ENCODE measurements around the gene FRMD4A. TPM values are rescaled to one million over a fixed set of nuclear protein-coding genes. Genes with fewer than 3 reads are reported as not detected.

Gene FRMD4A
- total and polyA plus RNA-seq, 2 experiments from 2014 or later, result 11.9 to 17.5 TPM

DNA sequence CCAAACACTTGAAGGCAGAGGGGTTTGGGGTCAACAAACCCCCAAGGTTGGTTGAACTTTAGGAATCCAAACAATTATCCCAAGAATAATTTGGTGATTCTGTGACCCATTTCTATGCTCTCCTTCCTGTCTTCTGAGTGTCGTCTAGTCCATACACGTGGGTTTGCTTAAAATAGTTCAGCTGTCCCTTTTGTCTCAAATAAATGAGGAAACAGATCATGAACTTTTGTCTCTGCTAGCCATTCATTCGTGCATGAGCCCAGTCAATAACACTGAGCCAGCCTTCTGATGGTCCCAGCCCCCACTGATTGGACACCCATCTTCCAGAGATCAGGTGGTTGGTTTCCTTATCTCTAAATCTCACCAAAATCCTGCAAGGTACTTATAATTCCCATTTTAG is 488.6 kb downstream of the FRMD4A start:
- TF ChIP-seq EZH2 (IDR thresholded peaks at IDR 0.05; ENCODE audit: insufficient read depth, poor library complexity, severe bottlenecking) (no peak), EZH2phosphoT487 (IDR thresholded peaks at IDR 0.05; ENCODE audit: insufficient read depth, low read depth) (no peak)
- no peak overlapping the region for H3K9ac ChIP-seq

DNA sequence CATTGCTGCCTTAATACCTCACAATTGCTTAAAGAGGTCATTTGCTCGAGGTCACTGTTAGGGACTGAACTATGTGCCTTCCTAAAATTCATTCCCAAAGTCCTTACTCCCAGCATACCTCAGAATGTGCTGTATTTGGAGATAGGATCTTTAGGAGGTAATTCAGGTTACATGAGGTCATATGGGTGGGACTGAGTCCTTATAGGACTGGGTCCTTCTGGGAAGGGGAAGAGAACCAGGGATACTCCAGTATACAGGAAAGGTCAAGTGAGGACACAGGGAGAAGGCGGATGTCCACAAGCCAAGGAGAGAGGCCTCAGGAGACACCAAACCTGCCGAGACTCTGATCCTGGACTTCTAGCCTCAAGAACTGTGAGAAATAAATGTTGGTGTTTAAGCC is 490.7 kb downstream of the FRMD4A start:
- Histone ChIP-seq H3K79me2 (ENCODE audit: insufficient read depth) (peaks cover 93% of the 10 kb centered on the region), H3K36me3 (ENCODE audit: low read depth) (no peaks in the 10 kb centered on the region), H3K27ac (peak overlapping the region; percentile 65), H3K9ac (peak overlapping the region; percentile 52), H3K27me3 (replicated peaks; ENCODE audit: insufficient read depth) (no peaks in the 10 kb centered on the region), H3K4me1 (ENCODE audit: insufficient read depth) (peaks cover 13% of the 10 kb centered on the region), H3K9me2 (ENCODE audit: insufficient read depth) (no peaks in the 10 kb centered on the region), H3K4me3 (no peak overlapping the region), H3K4me2 (ENCODE audit: unreplicated experiment) (peak overlapping the region; percentile 15), H3F3A (ENCODE audit: insufficient read depth) (peaks cover 4% of the 10 kb centered on the region; the same call in 1 of the 2 replicates), H4K20me1 (ENCODE audit: insufficient read depth) (no peaks in the 10 kb centered on the region), H2AFZ (no peak overlapping the region), H3K9me3 (ENCODE audit: low read depth) (no peaks in the 10 kb centered on the region)
- WGBS, 2 experiments (ENCODE audit: low coverage in 1 of 2, low lambda C conversion rate in 2 of 2, missing lambda C conversion rate in 2 of 2), result 90 to 94% methylated on average over 3 of the region's 3 CpGs
- in situ Hi-C loops (cut with MboI), result no loop called here
- DNase-seq, result peak; percentile 8
- TF ChIP-seq EZH2 (IDR thresholded peaks at IDR 0.05; ENCODE audit: insufficient read depth, poor library complexity, severe bottlenecking) (no peak), EZH2phosphoT487 (IDR thresholded peaks at IDR 0.05; ENCODE audit: insufficient read depth, low read depth) (no peak)

More for the DNA sequence above, 488.6 kb downstream of the FRMD4A start:
- no peaks in the 10 kb centered on the region for H4K20me1 ChIP-seq (ENCODE audit: insufficient read depth)
- no peaks in the 10 kb centered on the region for H3K36me3 ChIP-seq (ENCODE audit: low read depth)
- no peaks in the 10 kb centered on the region for H3K9me3 ChIP-seq (ENCODE audit: low read depth)
- peaks cover 4% of the 10 kb centered on the region; the same call in 1 of the 2 replicates for H3F3A ChIP-seq (ENCODE audit: insufficient read depth)
- H3K4me3 ChIP-seq, result no peak overlapping the region
- no peak overlapping the region for H3K27ac ChIP-seq
- 98 to 99% methylated on average over 3 of the region's 3 CpGs for WGBS, 2 experiments (ENCODE audit: low coverage in 1 of 2, low lambda C conversion rate in 2 of 2, missing lambda C conversion rate in 2 of 2)
- in situ Hi-C loops (cut with MboI), result no loop called here
- H3K4me1 ChIP-seq (ENCODE audit: insufficient read depth), result peaks cover 13% of the 10 kb centered on the region
- no peak for DNase-seq
- H3K27me3 ChIP-seq (replicated peaks; ENCODE audit: insufficient read depth), result no peaks in the 10 kb centered on the region
- H3K4me2 ChIP-seq (ENCODE audit: unreplicated experiment), result no peak overlapping the region
- no peak overlapping the region for H2AFZ ChIP-seq
- peaks cover 96% of the 10 kb centered on the region for H3K79me2 ChIP-seq (ENCODE audit: insufficient read depth)
- no peaks in the 10 kb centered on the region for H3K9me2 ChIP-seq (ENCODE audit: insufficient read depth)

DNA sequence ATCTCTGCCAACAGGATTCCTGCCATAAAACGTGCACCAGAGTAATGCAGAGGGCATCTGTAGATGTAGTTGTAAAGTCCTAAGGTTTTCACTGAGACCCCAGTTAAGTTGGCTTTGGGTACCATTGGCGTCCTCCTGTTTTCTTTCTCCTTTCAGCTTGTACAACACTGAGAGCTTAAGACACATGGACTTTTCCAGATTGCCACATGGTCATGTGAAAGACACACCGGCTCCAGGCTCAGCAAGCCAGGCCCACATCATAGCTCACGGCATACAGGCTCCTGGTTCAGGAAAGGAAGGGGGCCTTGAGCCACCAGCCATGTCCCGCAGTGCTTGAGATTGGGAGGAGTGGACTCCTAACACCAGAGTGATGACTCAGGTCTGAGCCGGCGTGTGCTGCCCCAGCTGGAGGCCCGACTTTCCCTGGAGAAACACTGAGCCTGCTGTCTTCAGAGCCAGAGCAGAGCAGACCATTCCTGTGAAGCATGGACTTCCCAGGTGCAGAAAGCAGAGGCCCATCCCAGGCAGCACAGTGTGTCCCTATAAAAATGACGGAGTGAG is 491.2 kb downstream of the FRMD4A start:
- Histone ChIP-seq H3K4me1 (ENCODE audit: insufficient read depth) (peaks cover 13% of the 10 kb centered on the region), H3K4me2 (ENCODE audit: unreplicated experiment) (peak overlapping the region; percentile 15), H3K9me3 (ENCODE audit: low read depth) (no peaks in the 10 kb centered on the region), H3K9ac (peak overlapping the region; percentile 52), H3K79me2 (ENCODE audit: insufficient read depth) (peaks cover 92% of the 10 kb centered on the region), H3K4me3 (no peak overlapping the region), H2AFZ (no peak overlapping the region), H3F3A (ENCODE audit: insufficient read depth) (peaks cover 4% of the 10 kb centered on the region; the same call in 1 of the 2 replicates), H4K20me1 (ENCODE audit: insufficient read depth) (no peaks in the 10 kb centered on the region), H3K27ac (peak overlapping the region; percentile 65), H3K27me3 (replicated peaks; ENCODE audit: insufficient read depth) (no peaks in the 10 kb centered on the region), H3K36me3 (ENCODE audit: low read depth) (no peaks in the 10 kb centered on the region), H3K9me2 (ENCODE audit: insufficient read depth) (no peaks in the 10 kb centered on the region)
- peak; percentile 90 for DNase-seq
- in situ Hi-C loops (cut with MboI), result no loop called here
- WGBS, 2 experiments (ENCODE audit: low coverage in 1 of 2, low lambda C conversion rate in 2 of 2, missing lambda C conversion rate in 2 of 2), result 65 to 72% methylated on average over 9 of the region's 9 CpGs
- TF ChIP-seq EZH2 (IDR thresholded peaks at IDR 0.05; ENCODE audit: insufficient read depth, poor library complexity, severe bottlenecking), result no peak
- no peak for TF ChIP-seq EZH2phosphoT487 (IDR thresholded peaks at IDR 0.05; ENCODE audit: insufficient read depth, low read depth)

DNA sequence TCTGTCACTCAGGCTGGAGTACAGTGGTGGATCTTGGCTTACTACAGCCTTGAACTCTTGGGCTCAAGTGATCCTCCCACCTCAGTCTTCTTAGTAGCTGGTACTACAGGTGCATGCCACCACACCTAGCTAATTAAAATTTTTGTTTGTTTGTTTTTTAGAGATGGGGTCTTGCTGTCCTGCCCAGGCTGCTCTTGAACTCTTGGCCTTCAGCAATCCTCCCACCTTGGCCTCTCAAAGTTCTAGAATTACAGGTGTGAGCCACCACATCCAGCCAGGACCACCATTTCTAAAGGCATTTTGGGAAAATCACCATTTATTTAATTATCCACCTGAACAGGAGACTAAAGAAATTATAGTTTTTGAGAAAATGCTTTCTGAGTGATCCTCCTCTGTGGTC is 491.7 kb downstream of the FRMD4A start:
- peaks cover 13% of the 10 kb centered on the region for H3K4me1 ChIP-seq (ENCODE audit: insufficient read depth)
- H2AFZ ChIP-seq, result no peak overlapping the region
- peak overlapping the region; percentile 65 for H3K27ac ChIP-seq
- H3K36me3 ChIP-seq (ENCODE audit: low read depth), result no peaks in the 10 kb centered on the region
- H3K4me3 ChIP-seq, result no peak overlapping the region
- H3K27me3 ChIP-seq (replicated peaks; ENCODE audit: insufficient read depth), result no peaks in the 10 kb centered on the region
- H3K9me2 ChIP-seq (ENCODE audit: insufficient read depth), result no peaks in the 10 kb centered on the region
- no peak for DNase-seq
- H3F3A ChIP-seq (ENCODE audit: insufficient read depth), result peaks cover 4% of the 10 kb centered on the region; the same call in 1 of the 2 replicates
- TF ChIP-seq EZH2 (IDR thresholded peaks at IDR 0.05; ENCODE audit: insufficient read depth, poor library complexity, severe bottlenecking) (no peak), EZH2phosphoT487 (IDR thresholded peaks at IDR 0.05; ENCODE audit: insufficient read depth, low read depth) (no peak)
- no peaks in the 10 kb centered on the region for H4K20me1 ChIP-seq (ENCODE audit: insufficient read depth)
- no peaks in the 10 kb centered on the region for H3K9me3 ChIP-seq (ENCODE audit: low read depth)
- in situ Hi-C loops (cut with MboI), result no loop called here
- peak overlapping the region; percentile 21; the same call in 1 of the 2 replicates for H3K9ac ChIP-seq
- peaks cover 93% of the 10 kb centered on the region for H3K79me2 ChIP-seq (ENCODE audit: insufficient read depth)
- no peak overlapping the region for H3K4me2 ChIP-seq (ENCODE audit: unreplicated experiment)
